Endodermal cell (in vitro differentiated cells): ENCODE data around the gene LTB4R2. TPM values are rescaled to one million over a fixed set of nuclear protein-coding genes. Genes with fewer than 3 reads are reported as not detected.

Experiments used
- DNase-seq: peaks from one replicate; pipeline ENCODE4 v3.0.0-alpha.2; 2017
- H3K27ac ChIP-seq: 2 replicates; pipeline ENCODE4 v1.5.1; 2013; ENCODE audit warnings: mild to moderate bottlenecking, low read depth, low read length, moderate library complexity
- H3K27me3 ChIP-seq: 2 replicates; pipeline ENCODE4 v1.6.1; 2013; ENCODE audit warnings: mild to moderate bottlenecking, low read length, moderate library complexity; ENCODE audit not compliant: insufficient read depth, control insufficient read depth, poor library complexity, severe bottlenecking
- H3K36me3 ChIP-seq: 2 replicates; pipeline ENCODE4 v1.7.0; 2013; ENCODE audit warnings: mild to moderate bottlenecking, low read length, moderate library complexity; ENCODE audit not compliant: control insufficient read depth, insufficient read depth
- H3K4me1 ChIP-seq: one replicate; pipeline ENCODE4 v1.7.0; 2013; ENCODE audit warnings: low read length; ENCODE audit not compliant: control insufficient read depth, insufficient read depth
- H3K4me3 ChIP-seq: 2 replicates; pipeline ENCODE4 v1.5.1; 2013; ENCODE audit warnings: mild to moderate bottlenecking, low read length, moderate library complexity
- H3K9ac ChIP-seq: 2 replicates; pipeline ENCODE4 v1.6.1; 2013; ENCODE audit warnings: mild to moderate bottlenecking, low read length, moderate library complexity; ENCODE audit not compliant: poor library complexity, severe bottlenecking; ENCODE audit errors: extremely low read depth
- H3K9me3 ChIP-seq: 2 replicates; pipeline ENCODE4 v1.6.1; 2013; ENCODE audit warnings: mild to moderate bottlenecking, low read length, moderate library complexity; ENCODE audit not compliant: control insufficient read depth
- H3K27ac Mint-ChIP-seq: 2 replicates; pipeline ENCODE4 v1.8.0; 2020; ENCODE audit warnings: mixed read lengths
- H3K27me3 Mint-ChIP-seq: 2 replicates; pipeline ENCODE4 v1.8.0; 2021; ENCODE audit warnings: mild to moderate bottlenecking, mixed read lengths; ENCODE audit not compliant: insufficient read depth
- H3K36me3 Mint-ChIP-seq: 2 replicates; pipeline ENCODE4 v1.8.0; 2020; ENCODE audit warnings: low read depth, mixed read lengths
- H3K4me1 Mint-ChIP-seq: 2 replicates; pipeline ENCODE4 v1.8.0; 2020; ENCODE audit warnings: mixed read lengths
- H3K4me3 Mint-ChIP-seq: 2 replicates; pipeline ENCODE4 v1.8.0; 2020; ENCODE audit warnings: mild to moderate bottlenecking, moderate library complexity, mixed read lengths
- H3K9me3 Mint-ChIP-seq: 2 replicates; pipeline ENCODE4 v1.8.0; 2020; ENCODE audit warnings: mild to moderate bottlenecking, mixed read lengths
- WGBS, 2 experiments: methylation state at CpG; one replicate each; pipeline versions ENCODE4 v1.1.5 to v1.1.7; 2013; ENCODE audit warnings: missing lambda C conversion rate in 2 of 2, mixed read lengths in 1 of 2; ENCODE audit not compliant: insufficient coverage in 1 of 2, insufficient read length in 1 of 2; 5-methylcytosine and 5-hydroxymethylcytosine counted together
- total RNA-seq, 2 donors: library from RNA; stranded (reverse); fragmentation: NEBNext Ultra II Directional in 1 of 2; extraction: Animal tissue kit (Norgen Biotek cat#: 25700) in 1 of 2; gene quantifications; 2 replicates in 1 of 2; 3 replicates in 1 of 2; pipeline ENCODE4 v1.2.1, GENCODE V29; 2021
- TF ChIP-seq, protein P1 (sequence below): fragments of 200-600 bp; sonication (generic); conservative IDR thresholded peaks from 2 replicates; pipeline ENCODE4 v1.5.0; 2021; ENCODE audit warnings: antibody characterized with exemption, mild to moderate bottlenecking

LTB4R2 gene
- total RNA-seq, 2 donors from 2014 or later: 7.4 to 9.5 TPM

DNA sequence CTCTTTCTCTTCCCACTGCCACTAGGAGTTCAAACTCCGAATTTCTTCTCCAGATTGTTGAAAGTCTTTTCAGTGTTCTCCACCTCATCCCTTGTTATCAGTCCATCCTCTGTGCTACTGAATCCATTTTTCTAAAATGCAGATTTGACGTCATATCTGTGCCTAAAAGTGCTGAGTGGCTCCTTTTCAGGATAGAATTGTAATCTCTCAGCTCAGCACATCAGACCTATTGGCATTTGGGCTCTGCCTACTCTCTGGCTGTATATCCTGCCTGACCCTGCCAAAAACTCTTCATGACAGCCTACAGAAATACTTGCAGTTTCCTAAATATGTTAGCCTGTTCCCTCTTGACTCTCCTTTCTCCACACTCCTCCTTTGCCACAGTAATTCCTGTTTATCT lies 37.5 kb upstream of the LTB4R2 start:
- peaks cover 4% of the 10 kb centered on the region for H3K4me1 Mint-ChIP-seq
- peak overlapping the region; percentile 75 for H3K4me3 Mint-ChIP-seq
- Histone ChIP-seq H3K9me3 (no peaks in the 10 kb centered on the region), H3K4me3 (no peak overlapping the region), H3K27ac (no peak overlapping the region), H3K9ac (no peak overlapping the region), H3K4me1 (no peaks in the 10 kb centered on the region), H3K27me3 (no peaks in the 10 kb centered on the region), H3K36me3 (no peaks in the 10 kb centered on the region)
- H3K27ac Mint-ChIP-seq: no peak overlapping the region
- no peaks in the 10 kb centered on the region for H3K27me3 Mint-ChIP-seq
- no peaks in the 10 kb centered on the region for H3K36me3 Mint-ChIP-seq
- no peak for DNase-seq
- 89 to 100% methylated on average over 2 of the region's 2 CpGs for WGBS, 2 experiments
- H3K9me3 Mint-ChIP-seq: no peaks in the 10 kb centered on the region
- TF ChIP-seq, protein P1, sequence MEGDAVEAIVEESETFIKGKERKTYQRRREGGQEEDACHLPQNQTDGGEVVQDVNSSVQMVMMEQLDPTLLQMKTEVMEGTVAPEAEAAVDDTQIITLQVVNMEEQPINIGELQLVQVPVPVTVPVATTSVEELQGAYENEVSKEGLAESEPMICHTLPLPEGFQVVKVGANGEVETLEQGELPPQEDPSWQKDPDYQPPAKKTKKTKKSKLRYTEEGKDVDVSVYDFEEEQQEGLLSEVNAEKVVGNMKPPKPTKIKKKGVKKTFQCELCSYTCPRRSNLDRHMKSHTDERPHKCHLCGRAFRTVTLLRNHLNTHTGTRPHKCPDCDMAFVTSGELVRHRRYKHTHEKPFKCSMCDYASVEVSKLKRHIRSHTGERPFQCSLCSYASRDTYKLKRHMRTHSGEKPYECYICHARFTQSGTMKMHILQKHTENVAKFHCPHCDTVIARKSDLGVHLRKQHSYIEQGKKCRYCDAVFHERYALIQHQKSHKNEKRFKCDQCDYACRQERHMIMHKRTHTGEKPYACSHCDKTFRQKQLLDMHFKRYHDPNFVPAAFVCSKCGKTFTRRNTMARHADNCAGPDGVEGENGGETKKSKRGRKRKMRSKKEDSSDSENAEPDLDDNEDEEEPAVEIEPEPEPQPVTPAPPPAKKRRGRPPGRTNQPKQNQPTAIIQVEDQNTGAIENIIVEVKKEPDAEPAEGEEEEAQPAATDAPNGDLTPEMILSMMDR: no peak

DNA sequence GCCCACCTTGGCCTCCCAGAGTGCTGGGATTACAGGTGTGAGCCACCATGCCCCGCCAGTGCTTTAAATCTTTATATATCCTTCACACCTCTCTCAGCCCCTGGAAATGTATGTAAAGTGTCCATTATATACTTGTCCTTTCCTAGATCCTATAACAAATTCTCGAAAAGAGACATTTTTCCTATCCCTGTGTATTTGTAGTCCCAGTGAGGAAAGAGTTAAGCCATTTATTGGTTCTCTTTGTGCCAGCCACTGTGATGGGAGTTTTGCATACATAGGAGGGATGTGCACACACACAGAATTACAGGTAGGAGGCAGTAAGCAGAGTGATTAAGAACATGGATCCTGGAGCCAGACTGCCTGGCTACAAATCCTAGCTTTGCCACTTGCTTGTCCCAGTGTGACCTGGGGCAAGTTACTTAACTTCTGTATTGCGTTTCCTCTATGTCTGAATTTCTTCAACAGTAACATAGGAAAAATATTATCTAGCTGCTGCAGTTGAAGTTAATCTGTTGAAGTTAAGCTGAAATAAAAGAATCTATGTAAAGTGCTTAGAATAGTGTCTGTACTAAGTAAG lies 36.4 kb upstream of the LTB4R2 start:
- Histone ChIP-seq H3K36me3 (no peaks in the 10 kb centered on the region), H3K9me3 (no peaks in the 10 kb centered on the region), H3K4me3 (no peak overlapping the region), H3K27ac (no peak overlapping the region), H3K27me3 (no peaks in the 10 kb centered on the region), H3K4me1 (no peaks in the 10 kb centered on the region), H3K9ac (no peak overlapping the region)
- H3K4me1 Mint-ChIP-seq: peaks cover 4% of the 10 kb centered on the region
- H3K9me3 Mint-ChIP-seq: no peaks in the 10 kb centered on the region
- TF ChIP-seq, protein P1: peak; percentile 45
- H3K4me3 Mint-ChIP-seq: no peak overlapping the region
- DNase-seq: no peak
- 85 to 100% methylated on average over 1 to 3 of the region's 3 CpGs for WGBS, 2 experiments
- H3K36me3 Mint-ChIP-seq: no peaks in the 10 kb centered on the region
- H3K27me3 Mint-ChIP-seq: no peaks in the 10 kb centered on the region
- H3K27ac Mint-ChIP-seq: no peak overlapping the region

DNA sequence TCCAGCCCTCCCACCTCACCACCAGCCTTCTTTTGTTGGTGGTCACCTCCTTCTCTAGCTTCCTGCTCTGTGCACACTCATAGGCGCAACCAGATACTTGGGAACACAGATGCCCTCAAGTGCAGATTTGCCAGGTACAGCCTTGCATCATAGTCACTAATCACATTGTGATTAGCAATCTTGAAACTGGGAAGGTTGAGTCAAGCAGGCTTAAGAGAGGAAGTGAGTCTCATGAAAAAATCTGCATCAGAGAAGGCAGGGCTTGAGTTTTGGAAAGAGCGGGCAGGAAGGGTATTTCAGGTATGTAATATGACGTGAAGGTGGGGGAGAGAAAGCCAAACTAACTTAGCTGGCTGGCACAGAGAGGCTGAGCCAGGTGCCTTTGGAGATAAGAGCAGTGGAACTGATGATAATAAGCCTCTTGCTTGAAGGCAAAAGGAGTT lies 35.8 kb upstream of the LTB4R2 start:
- DNase-seq: no peak
- no peaks in the 10 kb centered on the region for H3K9me3 Mint-ChIP-seq

More for the DNA sequence above, 35.8 kb upstream of the LTB4R2 start:
- Histone ChIP-seq H3K36me3 (no peaks in the 10 kb centered on the region), H3K9me3 (no peaks in the 10 kb centered on the region), H3K4me3 (no peak overlapping the region), H3K27me3 (no peaks in the 10 kb centered on the region), H3K27ac (no peak overlapping the region), H3K4me1 (no peaks in the 10 kb centered on the region), H3K9ac (no peak overlapping the region)
- no peaks in the 10 kb centered on the region for H3K36me3 Mint-ChIP-seq
- no peak overlapping the region for H3K4me3 Mint-ChIP-seq
- H3K27ac Mint-ChIP-seq: no peak overlapping the region
- H3K27me3 Mint-ChIP-seq: no peaks in the 10 kb centered on the region
- WGBS, 2 experiments: 96 to 97% methylated on average over 3 of the region's 3 CpGs
- TF ChIP-seq, protein P1: no peak
- H3K4me1 Mint-ChIP-seq: peaks cover 4% of the 10 kb centered on the region
